Neural cell (in vitro differentiated cells): ENCODE measurements around the gene C7orf25. TPM values are rescaled to one million over a fixed set of nuclear protein-coding genes. Genes with fewer than 3 reads are reported as not detected.

Experiments
- H2AFZ ChIP-seq: fragments of 200-600, 300-800 bp; sonication (generic), shearing (Covaris generic); 2 replicates; pipeline ENCODE4 v1.6.0; 2014; ENCODE audit warnings: low read depth, mild to moderate bottlenecking, antibody characterized with exemption, low read length, moderate library complexity
- H3F3A ChIP-seq: fragments of 200-600 bp; shearing (Covaris generic); 2 replicates; pipeline ENCODE4 v1.6.1; 2016; ENCODE audit warnings: mild to moderate bottlenecking, moderate library complexity, mixed read lengths, antibody characterized with exemption, low read length; ENCODE audit not compliant: insufficient read depth, poor library complexity, severe bottlenecking
- H3K27ac ChIP-seq: fragments of 200-600, 300-800 bp; sonication (generic), shearing (Covaris generic); 2 replicates; pipeline ENCODE4 v1.5.1; 2014; ENCODE audit warnings: mild to moderate bottlenecking, low read length, moderate library complexity
- H3K27me3 ChIP-seq: fragments of 300-800, 200-600 bp; sonication (generic), shearing (Covaris generic); 2 replicates; pipeline ENCODE4 v1.6.0; 2014; ENCODE audit warnings: mild to moderate bottlenecking, low read depth, low read length, moderate library complexity; ENCODE audit not compliant: insufficient read depth
- H3K36me3 ChIP-seq: fragments of 300-800, 200-600 bp; sonication (generic), shearing (Covaris generic); 2 replicates; pipeline ENCODE4 v1.5.1; 2014; ENCODE audit warnings: mild to moderate bottlenecking, antibody characterized with exemption, low read length, moderate library complexity; ENCODE audit not compliant: insufficient read depth
- H3K4me2 ChIP-seq: fragments of 300-800, 200-600 bp; sonication (generic), shearing (Covaris generic); 2 replicates; pipeline ENCODE4 v1.6.0; 2014; ENCODE audit warnings: mild to moderate bottlenecking, low read length
- H3K4me3 ChIP-seq: fragments of 300-800, 200-600 bp; sonication (generic), shearing (Covaris generic); 2 replicates; pipeline ENCODE4 v1.5.1; 2014; ENCODE audit warnings: mild to moderate bottlenecking, low read length, moderate library complexity
- H3K79me2 ChIP-seq: fragments of 200-600 bp; shearing (Covaris generic); replicated peaks from 2 replicates; pipeline ENCODE4 v1.6.0; 2014; ENCODE audit warnings: mild to moderate bottlenecking, low read length, moderate library complexity; ENCODE audit not compliant: insufficient read depth
- H3K9ac ChIP-seq: fragments of 300-800, 200-600 bp; sonication (generic), shearing (Covaris generic); 2 replicates; pipeline ENCODE4 v1.6.1; 2016; ENCODE audit warnings: mild to moderate bottlenecking, low read length, mixed read lengths
- H3K9me2 ChIP-seq: fragments of 200-600 bp; shearing (Covaris generic); 2 replicates; pipeline ENCODE4 v1.6.1; 2016; ENCODE audit warnings: mild to moderate bottlenecking, low read length, mixed read lengths; ENCODE audit not compliant: insufficient read depth
- H3K9me3 ChIP-seq: fragments of 200-600, 300-800 bp; sonication (generic), shearing (Covaris generic); 2 replicates; pipeline ENCODE4 v1.6.1; 2016; ENCODE audit warnings: mild to moderate bottlenecking, mixed run types, low read length, moderate library complexity, mixed read lengths
- H4K20me1 ChIP-seq: fragments of 200-600 bp; shearing (Covaris generic); 2 replicates; pipeline ENCODE4 v1.6.1; 2016; ENCODE audit warnings: mild to moderate bottlenecking, mixed run types; ENCODE audit not compliant: insufficient read depth
- EP300 ChIP-seq: fragments of 450-650 bp; conservative IDR thresholded peaks from 2 replicates; pipeline ENCODE4 v1.6.1; 2014; ENCODE audit warnings: antibody characterized with exemption, mild to moderate bottlenecking, moderate library complexity; ENCODE audit not compliant: poor library complexity, severe bottlenecking
- EZH2 ChIP-seq: fragments of 200-600, 300-800 bp; shearing (Covaris generic), sonication (generic); IDR thresholded peaks from 2 replicates; pipeline ENCODE4 v1.6.1; 2014; ENCODE audit warnings: antibody characterized with exemption, low read length, borderline replicate concordance, mild to moderate bottlenecking; ENCODE audit not compliant: insufficient read depth, poor library complexity, severe bottlenecking
- MXI1 ChIP-seq: fragments of 450-650 bp; conservative IDR thresholded peaks from 2 replicates; pipeline ENCODE4 v1.6.1; 2014; ENCODE audit warnings: antibody characterized with exemption, mild to moderate bottlenecking; ENCODE audit not compliant: poor library complexity, severe bottlenecking
- POLR2AphosphoS5 ChIP-seq: IDR thresholded peaks from 2 replicates; pipeline ENCODE4 v1.6.1; 2012
- RAD21 ChIP-seq: fragments of 450-650 bp; conservative IDR thresholded peaks from 2 replicates; pipeline ENCODE4 v1.6.1; 2014; ENCODE audit warnings: antibody characterized with exemption, mild to moderate bottlenecking, moderate library complexity
- SMC3 ChIP-seq: fragments of 450-650 bp; conservative IDR thresholded peaks from 2 replicates; pipeline ENCODE4 v1.6.1; 2014; ENCODE audit warnings: antibody characterized with exemption, mild to moderate bottlenecking, moderate library complexity; ENCODE audit not compliant: poor library complexity
- TAF1 ChIP-seq: IDR thresholded peaks from 2 replicates; pipeline ENCODE4 v1.6.1; 2012; ENCODE audit warnings: low read depth
- polyA plus RNA-seq: library from polyadenylated mRNA; depleted of rRNA; stranded (reverse); fragments of >200 nt; gene quantifications from 2 replicates; pipeline ENCODE4 v1.2.3, GENCODE V29; 2014
- TF ChIP-seq, protein P1 (sequence below): IDR thresholded peaks from 2 replicates; pipeline ENCODE4 v1.6.1; 2012; ENCODE audit warnings: borderline replicate concordance
- TF ChIP-seq, protein P2 (sequence below): fragments of 450-650 bp; IDR thresholded peaks from 2 replicates; pipeline ENCODE4 v1.5.1; 2014; ENCODE audit warnings: antibody characterized with exemption, mild to moderate bottlenecking, moderate library complexity; ENCODE audit not compliant: poor library complexity, severe bottlenecking

The C7orf25 gene
- polyA plus RNA-seq, 1 donor from 2014 or later: 3.9 TPM

DNA sequence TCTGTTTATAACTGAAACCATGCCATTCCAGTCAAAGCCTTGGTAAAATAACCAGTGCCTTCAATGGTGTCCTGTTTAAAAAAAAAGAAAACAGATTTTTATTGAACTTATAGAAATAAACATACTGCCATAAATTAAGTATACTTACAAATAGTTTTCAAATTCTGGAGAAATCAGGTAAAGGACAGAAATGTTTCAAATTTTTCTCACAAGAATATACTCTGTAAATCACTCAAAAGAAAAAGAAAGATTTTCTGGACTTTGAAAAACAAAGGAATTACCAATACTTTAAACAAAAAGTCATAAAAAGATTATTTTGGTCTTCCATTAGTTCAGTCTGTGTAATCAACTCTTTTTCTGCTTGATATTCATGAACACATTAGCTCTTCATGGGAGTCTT lies 44.2 kb upstream of the C7orf25 start:
- Histone ChIP-seq H3K79me2 (no peaks in the 10 kb centered on the region), H3K4me2 (no peak overlapping the region), H3F3A (no peaks in the 10 kb centered on the region), H2AFZ (no peak overlapping the region), H3K4me3 (no peak overlapping the region), H3K27ac (no peak overlapping the region), H3K27me3 (no peaks in the 10 kb centered on the region), H3K9me3 (no peaks in the 10 kb centered on the region), H3K36me3 (no peaks in the 10 kb centered on the region), H3K9me2 (no peaks in the 10 kb centered on the region), H3K9ac (no peak overlapping the region), H4K20me1 (no peaks in the 10 kb centered on the region)
- no peak for TF ChIP-seq EP300
- TF ChIP-seq EZH2: no peak
- TF ChIP-seq, protein P1, sequence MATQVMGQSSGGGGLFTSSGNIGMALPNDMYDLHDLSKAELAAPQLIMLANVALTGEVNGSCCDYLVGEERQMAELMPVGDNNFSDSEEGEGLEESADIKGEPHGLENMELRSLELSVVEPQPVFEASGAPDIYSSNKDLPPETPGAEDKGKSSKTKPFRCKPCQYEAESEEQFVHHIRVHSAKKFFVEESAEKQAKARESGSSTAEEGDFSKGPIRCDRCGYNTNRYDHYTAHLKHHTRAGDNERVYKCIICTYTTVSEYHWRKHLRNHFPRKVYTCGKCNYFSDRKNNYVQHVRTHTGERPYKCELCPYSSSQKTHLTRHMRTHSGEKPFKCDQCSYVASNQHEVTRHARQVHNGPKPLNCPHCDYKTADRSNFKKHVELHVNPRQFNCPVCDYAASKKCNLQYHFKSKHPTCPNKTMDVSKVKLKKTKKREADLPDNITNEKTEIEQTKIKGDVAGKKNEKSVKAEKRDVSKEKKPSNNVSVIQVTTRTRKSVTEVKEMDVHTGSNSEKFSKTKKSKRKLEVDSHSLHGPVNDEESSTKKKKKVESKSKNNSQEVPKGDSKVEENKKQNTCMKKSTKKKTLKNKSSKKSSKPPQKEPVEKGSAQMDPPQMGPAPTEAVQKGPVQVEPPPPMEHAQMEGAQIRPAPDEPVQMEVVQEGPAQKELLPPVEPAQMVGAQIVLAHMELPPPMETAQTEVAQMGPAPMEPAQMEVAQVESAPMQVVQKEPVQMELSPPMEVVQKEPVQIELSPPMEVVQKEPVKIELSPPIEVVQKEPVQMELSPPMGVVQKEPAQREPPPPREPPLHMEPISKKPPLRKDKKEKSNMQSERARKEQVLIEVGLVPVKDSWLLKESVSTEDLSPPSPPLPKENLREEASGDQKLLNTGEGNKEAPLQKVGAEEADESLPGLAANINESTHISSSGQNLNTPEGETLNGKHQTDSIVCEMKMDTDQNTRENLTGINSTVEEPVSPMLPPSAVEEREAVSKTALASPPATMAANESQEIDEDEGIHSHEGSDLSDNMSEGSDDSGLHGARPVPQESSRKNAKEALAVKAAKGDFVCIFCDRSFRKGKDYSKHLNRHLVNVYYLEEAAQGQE: no peak
- TF ChIP-seq TAF1: no peak
- TF ChIP-seq POLR2AphosphoS5: no peak
- TF ChIP-seq, protein P2, sequence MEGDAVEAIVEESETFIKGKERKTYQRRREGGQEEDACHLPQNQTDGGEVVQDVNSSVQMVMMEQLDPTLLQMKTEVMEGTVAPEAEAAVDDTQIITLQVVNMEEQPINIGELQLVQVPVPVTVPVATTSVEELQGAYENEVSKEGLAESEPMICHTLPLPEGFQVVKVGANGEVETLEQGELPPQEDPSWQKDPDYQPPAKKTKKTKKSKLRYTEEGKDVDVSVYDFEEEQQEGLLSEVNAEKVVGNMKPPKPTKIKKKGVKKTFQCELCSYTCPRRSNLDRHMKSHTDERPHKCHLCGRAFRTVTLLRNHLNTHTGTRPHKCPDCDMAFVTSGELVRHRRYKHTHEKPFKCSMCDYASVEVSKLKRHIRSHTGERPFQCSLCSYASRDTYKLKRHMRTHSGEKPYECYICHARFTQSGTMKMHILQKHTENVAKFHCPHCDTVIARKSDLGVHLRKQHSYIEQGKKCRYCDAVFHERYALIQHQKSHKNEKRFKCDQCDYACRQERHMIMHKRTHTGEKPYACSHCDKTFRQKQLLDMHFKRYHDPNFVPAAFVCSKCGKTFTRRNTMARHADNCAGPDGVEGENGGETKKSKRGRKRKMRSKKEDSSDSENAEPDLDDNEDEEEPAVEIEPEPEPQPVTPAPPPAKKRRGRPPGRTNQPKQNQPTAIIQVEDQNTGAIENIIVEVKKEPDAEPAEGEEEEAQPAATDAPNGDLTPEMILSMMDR: no peak
- TF ChIP-seq RAD21: no peak
- no peak for TF ChIP-seq SMC3
- no peak for TF ChIP-seq MXI1

DNA sequence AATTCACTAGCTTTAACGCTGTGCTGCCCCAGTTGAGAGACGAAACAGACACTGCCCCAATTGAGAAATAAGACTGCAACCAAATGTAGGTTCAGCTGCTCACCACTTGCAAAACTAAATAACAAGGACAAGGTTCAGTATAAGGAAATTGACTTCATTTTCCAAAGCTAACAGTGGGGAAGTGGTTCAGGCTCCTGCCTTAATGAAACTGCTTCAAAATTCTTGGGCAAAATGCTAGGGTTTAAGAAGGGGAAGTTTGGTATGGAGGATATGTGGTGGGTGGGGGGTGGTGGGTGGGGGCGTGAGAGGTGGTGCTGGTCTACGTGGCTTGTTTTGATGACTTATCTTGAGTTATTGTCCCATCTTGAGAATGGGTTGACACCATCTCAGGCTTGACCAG lies 42.1 kb upstream of the C7orf25 start:
- H3K9me2 ChIP-seq: no peaks in the 10 kb centered on the region
- H3F3A ChIP-seq: no peaks in the 10 kb centered on the region
- H3K9ac ChIP-seq: no peak overlapping the region
- no peaks in the 10 kb centered on the region for H3K79me2 ChIP-seq
- no peak overlapping the region for H2AFZ ChIP-seq
- H3K4me2 ChIP-seq: no peak overlapping the region
- H3K27ac ChIP-seq: no peak overlapping the region
- H3K9me3 ChIP-seq: no peaks in the 10 kb centered on the region
- TF ChIP-seq, protein P2: no peak
- TF ChIP-seq MXI1 (no peak), EP300 (no peak), POLR2AphosphoS5 (no peak), RAD21 (no peak), SMC3 (no peak), TAF1 (no peak)
- TF ChIP-seq, protein P1: no peak
- H3K4me3 ChIP-seq: no peak overlapping the region
- no peaks in the 10 kb centered on the region for H4K20me1 ChIP-seq
- H3K36me3 ChIP-seq: no peaks in the 10 kb centered on the region
- no peaks in the 10 kb centered on the region for H3K27me3 ChIP-seq
